Left lobe of liver (tissue), 2 donors: ENCODE data around the gene MAB21L3. TPM values are rescaled to one million over a fixed set of nuclear protein-coding genes. Genes with fewer than 3 reads are reported as not detected.

Source experiments
- ATAC-seq: fragments of 200-7000 bp; cut with Tn5 transposase; one replicate; pipeline ENCODE4 v1.9.1; 2020; ENCODE audit warnings: mild to moderate bottlenecking, moderate library complexity
- DNase-seq: peaks from one replicate; pipeline ENCODE4 v3.0.0-alpha.2; 2020; ENCODE audit warnings: low spot score
- total RNA-seq: library from RNA; stranded (reverse); gene quantifications from one replicate; pipeline ENCODE4 v1.2.1, GENCODE V29; 2021
- donor health status: DM: no; HTN: no; CAD: no; lungs with moderate emphysema.
- donor health status: DM: no; HTN: yes; CAD: no.

The MAB21L3 gene
- total RNA-seq, 1 donor from 2014 or later = 0.63 TPM

GRCh38 chr1:116107371-116107770, 3.8 kb upstream of the MAB21L3 start:
- ATAC-seq = no peak
- no peak for DNase-seq

GRCh38 chr1:116111524-116112021, 374 bp downstream of the MAB21L3 start:
- ATAC-seq (peak; percentile 81), DNase-seq (peak; percentile 51)

GRCh38 chr1:116112388-116113140, 1.4 kb downstream of the MAB21L3 start:
- DNase-seq (no peak), ATAC-seq (no peak)

- ATAC-seq (peak; percentile 63), DNase-seq (peak; percentile 63)
Observed at GRCh38 chr1:116113615-116114014, 2.4 kb downstream of the MAB21L3 start.

- no peak for ATAC-seq
Observed at GRCh38 chr1:116115476-116116439, 4.6 kb downstream of the MAB21L3 start.

DNA sequence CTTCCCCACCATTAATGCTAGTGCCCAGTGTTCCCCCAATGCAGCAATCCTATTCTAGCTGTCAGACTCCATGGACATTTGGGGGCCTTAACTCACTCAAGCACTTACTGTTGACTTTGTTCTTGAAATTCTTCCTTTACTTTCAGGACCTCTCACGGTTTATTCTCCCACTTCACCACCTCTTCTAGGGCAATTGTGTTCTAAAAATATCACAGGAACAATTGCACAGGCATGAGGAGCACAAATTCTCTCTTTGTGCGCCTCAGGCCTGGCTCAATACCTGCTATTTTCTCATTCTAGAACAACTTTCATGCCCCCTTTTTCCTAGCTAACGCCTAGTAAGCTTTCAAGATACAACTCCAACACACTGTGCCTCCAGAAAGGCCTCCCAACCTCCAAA, 7.3 kb downstream of the MAB21L3 start:
- DNase-seq (no peak), ATAC-seq (no peak)

More at GRCh38 chr1:116115476-116116439, 4.6 kb downstream of the MAB21L3 start:
- no peak for DNase-seq

GRCh38 chr1:116119876-116120275, 8.7 kb downstream of the MAB21L3 start:
- no peak for ATAC-seq
- DNase-seq = no peak

- ATAC-seq (peak; percentile 93), DNase-seq (peak; percentile 90)
Observed at GRCh38 chr1:116122955-116123757, 12.0 kb downstream of the MAB21L3 start.

DNA sequence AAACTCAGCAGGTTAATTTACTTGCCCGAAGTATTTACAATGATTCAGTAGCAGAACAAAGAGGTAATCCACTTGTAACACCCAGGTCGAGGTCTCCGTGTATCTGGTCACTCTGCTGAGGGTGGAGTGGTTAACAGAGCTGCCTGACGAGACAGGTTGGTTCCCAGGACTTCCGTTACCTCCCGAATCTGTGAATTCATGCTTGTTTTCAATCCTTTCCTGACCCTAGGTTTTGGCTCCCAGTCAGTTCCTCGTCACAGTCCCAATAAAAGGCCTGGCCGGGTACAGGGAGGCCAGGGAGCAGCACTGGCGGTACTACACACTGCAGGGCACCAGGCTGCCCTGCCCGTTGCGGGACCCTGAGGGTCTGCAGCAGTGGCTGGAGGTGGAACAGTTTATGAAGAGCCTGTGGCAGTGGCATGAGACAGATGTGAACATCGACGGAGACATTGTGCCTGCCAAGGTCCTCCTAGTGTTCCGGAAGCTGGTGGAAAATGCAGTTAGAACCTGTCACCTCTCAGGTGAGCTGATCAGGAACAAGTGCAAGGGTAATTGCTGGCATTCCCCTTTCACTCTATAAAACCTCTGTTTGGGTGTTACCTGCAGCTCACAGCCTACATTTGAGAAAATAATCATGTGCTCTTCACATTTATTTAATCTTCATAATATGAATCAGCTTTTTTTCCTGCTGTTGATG, 12.8 kb downstream of the MAB21L3 start:
- DNase-seq (peak; percentile 77), ATAC-seq (peak; percentile 78)

- no peak for DNase-seq
- no peak for ATAC-seq
Observed at GRCh38 chr1:116125758-116126157, 14.6 kb downstream of the MAB21L3 start.

DNA sequence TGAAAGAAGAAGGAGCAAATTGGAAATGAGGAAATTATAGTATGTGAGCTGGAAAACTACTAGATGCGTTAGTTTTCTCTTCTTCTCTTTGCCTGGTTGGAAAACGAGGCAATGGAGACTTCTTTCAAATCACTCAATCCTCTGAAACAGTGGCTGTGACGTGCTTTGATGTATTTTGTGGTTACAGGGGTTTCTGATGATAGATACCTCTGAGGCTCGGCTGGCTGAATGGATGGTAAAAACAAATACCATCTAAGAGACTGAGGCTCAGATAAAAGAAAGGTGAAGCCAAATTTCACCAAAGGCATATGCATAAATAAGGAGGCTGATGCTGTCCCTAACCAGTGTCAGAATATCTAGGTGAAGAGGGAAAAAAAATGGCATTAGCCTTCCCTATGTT, 15.1 kb downstream of the MAB21L3 start:
- ATAC-seq (no peak), DNase-seq (no peak)

DNA sequence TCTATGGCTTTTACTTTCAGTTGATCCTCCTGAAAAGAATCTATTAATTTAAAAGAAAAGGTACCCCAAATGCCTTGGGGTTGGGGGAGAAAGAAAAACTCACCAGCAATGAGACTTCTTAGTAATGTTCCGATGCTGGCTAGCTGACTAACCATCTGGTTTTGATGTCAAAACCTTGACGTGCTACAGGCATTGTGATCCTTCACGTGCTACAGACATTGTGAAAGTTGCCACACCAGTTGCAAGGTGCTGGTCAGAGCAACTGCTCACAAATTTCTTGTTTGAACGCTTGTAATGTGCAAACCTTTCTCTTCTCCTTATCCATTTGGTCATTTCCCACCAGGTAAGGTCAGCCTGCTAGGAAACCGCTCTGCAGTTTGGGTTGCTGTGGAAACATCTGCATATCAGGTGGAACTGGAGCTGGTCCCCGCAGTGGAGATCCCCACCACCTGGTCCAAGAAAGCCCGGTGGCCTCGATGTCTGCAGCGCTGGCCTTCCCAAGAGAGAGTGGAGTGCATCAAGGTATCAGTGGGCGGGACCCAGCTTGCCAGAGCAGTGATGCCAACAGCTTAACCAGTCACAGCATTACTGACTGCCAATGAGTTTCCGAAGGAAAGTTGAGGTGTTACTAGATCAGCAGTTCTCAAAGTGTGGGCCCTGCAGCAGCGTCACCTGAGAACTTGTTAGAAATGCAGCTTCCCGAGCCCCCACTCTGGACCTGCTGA, 16.1 kb downstream of the MAB21L3 start:
- no peak for DNase-seq
- no peak for ATAC-seq

DNA sequence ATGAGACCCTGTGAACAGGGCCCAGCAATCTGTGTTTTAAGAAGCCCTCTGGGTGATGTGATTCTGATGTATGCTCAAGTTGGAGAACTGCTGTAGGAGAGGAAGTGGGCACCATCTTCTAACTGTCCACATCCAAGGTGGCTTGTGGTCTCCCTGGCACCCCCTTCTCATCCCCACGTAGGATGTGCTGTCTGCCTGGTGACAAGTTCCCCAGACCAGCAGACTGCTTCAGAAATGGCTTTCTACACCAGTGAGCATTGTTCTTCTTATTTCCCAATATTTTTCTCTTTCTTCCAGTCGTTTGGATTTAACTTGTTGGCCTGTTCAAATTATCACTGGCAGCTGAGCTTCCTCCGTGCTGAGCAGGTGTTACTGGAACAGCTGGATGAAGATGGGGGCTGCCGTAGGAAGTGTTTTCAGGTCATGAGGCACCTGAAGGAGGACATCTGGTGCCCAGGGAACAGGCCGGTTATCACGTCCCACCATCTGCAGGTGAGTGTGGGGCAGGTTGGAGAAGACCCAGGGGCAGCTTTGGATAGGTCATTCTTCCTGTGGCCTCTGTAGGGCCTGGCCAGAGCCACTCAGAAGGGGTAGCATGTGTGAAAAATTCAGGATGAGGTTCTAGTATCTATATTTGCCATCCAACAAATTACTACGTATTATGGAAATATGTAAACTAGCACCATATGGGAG, 16.8 kb downstream of the MAB21L3 start:
- ATAC-seq = no peak
- DNase-seq = no peak

DNA sequence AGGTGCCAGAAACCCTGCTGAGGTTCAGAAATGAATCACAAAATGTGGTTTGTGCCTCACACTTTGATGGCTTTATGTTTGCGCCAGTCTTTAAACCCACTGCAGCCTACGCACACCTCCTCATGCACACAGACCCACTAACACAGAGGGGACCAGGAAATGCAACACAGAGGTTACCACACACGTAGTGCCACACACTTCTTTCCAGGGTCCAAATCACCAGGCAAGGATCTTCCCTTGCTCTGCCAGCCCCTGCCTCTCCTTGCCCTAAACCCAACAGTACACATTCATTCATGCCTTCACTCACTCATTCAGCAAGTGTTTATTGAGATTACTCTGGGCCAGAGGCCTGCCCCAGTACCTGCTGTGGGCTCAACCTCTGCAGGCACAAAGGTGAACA, 17.5 kb downstream of the MAB21L3 start:
- DNase-seq = no peak
- ATAC-seq = no peak

- DNase-seq (no peak), ATAC-seq (no peak)
Observed at GRCh38 chr1:116129537-116129936, 18.3 kb downstream of the MAB21L3 start.

DNA sequence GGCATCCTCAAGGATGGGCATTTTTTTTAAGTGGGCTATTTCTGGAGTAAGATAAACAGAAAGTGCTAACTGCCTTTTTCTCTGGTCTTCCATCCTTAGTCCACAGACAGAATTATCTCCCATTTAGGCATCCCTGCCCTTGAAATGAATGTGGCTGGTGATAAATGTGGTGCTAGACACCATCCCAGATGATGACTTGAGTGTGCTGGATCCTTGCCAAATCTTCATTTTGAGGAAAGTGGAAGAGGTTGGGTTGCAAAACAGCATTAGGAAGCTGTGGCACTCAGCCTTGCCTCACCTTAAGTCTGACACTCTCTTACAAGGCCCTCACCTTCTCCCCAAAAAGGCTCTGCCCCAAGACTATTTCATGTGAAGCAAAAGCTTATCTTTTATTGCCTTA, 19.2 kb downstream of the MAB21L3 start:
- no peak for ATAC-seq
- no peak for DNase-seq

GRCh38 chr1:116131170-116131569, 20.0 kb downstream of the MAB21L3 start:
- DNase-seq (no peak), ATAC-seq (no peak)

DNA sequence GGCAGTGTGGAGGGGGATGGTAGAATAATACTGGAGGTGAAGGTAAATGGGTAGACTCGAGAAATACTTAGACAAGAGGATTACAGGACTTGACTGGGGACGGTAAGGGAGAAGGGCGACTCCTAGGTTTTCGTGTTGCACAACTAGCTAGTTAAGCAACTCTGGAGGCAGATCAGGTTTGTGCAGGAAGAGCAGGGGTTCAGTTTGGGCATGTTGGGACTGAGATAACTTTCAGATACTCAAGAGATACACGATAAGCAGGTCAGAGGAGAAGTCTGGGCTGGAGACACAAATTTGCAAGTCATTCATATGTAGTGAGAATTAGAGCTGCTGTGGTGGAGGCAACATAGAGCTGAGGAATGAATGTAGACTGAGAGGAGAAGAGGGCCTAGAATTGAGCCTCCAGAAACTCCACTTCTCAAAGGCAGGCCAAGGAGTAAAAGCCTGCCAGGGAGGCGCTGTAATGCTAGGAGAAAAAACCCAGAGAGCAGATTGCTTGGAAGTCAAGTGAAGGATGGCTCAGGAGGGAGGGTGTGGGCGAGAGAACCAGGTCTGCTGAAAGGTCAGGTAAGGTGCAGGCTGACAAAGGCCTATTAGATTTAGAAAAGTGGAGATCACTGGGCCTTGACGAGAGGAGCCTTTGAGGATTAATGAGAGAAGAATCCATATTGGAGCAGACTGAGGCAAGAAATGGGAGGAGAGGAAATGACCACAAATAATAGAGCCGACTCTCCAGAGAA, 20.8 kb downstream of the MAB21L3 start:
- DNase-seq (no peak), ATAC-seq (no peak)
